HG03469 (cell line): ENCODE measurements around the gene TAMM41.
"Not testable (repeated sequence)": the region's sequence is repeated elsewhere in the genome, so short reads cannot be mapped to it uniquely, and the experiment has no call there.

Source experiments
- ATAC-seq: cut with Tn5 transposase; IDR thresholded peaks from one replicate; pipeline ENCODE4 v1.9.1; 2021; ENCODE audit warnings: mild to moderate bottlenecking, moderate library complexity, moderate number of reproducible peaks; ENCODE audit not compliant: unreplicated experiment

Gene TAMM41, protein sequence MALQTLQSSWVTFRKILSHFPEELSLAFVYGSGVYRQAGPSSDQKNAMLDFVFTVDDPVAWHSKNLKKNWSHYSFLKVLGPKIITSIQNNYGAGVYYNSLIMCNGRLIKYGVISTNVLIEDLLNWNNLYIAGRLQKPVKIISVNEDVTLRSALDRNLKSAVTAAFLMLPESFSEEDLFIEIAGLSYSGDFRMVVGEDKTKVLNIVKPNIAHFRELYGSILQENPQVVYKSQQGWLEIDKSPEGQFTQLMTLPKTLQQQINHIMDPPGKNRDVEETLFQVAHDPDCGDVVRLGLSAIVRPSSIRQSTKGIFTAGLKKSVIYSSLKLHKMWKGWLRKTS

DNA sequence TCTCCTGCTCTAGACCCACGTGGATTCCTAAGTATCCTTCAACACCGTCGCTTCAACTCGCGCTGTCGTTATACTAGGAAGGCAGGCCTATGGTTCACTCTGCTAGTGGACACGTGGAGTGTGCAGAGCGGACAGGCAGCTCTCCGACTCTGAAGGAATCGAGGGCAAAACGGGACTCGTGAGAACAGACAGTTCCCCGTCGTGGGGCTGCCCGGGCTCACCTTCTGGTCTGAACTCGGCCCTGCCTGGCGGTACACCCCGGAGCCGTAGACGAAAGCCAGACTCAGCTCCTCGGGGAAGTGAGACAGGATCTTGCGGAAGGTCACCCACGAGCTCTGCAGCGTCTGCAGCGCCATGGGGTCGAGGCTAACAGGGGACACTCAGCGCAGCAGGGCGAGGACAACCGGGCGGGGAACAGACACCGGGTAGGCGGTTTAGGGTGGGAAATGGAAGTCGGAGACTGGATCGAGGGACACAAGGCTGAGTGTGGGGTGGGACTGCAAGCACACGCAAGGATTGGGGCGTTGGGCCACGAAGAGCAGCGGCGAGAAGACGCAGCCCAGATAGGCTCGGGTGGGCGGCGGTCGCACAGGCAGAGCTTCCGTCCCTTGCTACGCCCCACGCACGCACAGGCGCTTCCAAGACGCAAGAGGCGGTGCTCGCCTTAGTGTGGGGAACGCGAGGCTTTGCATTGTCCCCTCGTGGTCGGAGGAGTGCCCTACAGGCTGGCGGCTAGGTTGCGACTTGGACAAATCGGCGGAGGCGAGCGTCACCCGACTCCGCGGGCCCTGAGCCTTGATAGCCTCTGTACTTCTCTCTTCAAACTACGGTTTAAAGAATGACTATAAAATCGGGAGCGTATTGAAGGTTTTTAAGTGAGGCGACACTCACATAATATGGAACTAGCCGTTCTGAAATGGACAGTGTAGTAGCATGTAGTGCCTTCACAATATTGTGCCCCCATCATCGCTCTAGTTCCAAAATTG, at the start of gene TAMM41:
Gene TAMM41 (minus strand): TSS at position 605 of the 986 bp plus-strand sequence. CDS start 249 bp downstream, at position 356.
- ATAC-seq, result peak; percentile 99

DNA sequence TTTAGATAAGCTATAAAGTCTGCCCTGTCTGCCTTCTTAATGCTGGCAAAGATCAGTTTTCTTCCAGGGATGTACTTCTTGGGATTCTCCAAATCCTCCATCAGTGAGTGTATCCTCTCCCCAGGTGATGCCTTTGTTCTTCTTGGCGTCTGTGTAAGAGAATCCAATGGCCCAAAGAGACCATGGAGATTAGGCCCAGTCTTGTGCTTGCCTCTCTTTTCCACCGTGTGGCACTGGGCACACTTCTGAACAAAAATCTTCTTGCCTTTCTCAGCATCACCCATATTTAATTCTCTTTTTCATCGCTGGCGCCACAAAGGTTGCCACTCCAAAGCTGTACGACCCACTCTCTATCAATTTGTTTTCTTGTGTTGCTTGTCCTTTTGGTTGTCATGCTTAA, 32.2 kb upstream of the TAMM41 start:
- ATAC-seq, result no peak

DNA sequence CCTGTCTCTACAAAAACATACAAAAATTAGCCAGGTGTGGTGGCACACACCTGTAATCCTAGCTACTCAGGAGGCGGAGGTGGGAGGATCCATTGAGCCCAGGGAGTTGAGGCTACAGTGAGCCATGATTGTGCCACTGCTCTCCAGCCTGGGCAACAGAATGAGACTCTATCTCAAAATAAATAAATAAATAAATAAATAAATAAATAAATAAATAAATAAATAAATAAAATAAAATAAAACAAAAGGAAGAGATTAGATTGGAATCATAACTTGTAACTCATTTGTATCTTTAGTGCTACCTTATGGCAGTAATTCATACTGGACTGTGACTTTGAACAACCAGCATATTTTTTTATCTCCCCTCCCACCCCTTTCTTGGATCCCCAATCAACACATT, 28.0 kb upstream of the TAMM41 start:
- ATAC-seq, result not testable (repeated sequence)

DNA sequence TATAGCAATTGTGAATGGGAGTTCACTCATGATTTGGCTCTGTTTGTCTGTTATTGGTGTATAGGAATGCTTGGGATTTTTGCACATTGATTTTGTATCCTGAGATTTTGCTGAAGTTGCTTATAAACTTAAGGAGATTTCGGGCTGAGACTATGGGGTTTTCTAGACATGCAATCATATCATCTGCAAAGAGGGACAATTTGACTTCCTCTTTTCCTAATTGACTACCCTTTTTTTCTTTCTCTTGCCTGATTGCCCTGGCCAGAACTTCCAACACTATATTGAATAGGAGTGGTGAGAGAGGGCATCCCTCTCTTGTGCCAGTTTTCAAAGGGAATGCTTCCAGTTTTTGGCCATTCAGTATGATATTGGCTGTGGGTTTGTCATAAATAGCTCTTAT, 17.1 kb upstream of the TAMM41 start:
- ATAC-seq, result not testable (repeated sequence)

DNA sequence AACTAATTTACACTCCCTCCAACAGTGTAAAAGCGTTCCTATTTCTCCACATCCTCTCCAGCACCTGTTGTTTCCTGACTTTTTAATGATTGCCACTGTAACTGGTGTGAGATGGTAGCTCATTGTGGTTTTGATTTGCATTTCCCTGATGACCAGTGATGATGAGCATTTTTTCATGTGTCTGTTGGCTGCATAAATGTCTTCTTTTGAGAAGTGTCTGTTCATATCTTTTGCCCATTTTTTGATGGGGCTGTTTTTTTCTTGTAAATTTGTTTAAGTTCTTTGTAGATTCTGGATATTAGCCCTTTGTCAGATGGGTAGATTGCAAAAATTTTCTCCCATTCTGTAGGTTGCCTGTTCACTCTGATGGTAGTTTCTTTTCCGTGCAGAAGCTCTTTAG, 15.9 kb upstream of the TAMM41 start:
- not testable (repeated sequence) for ATAC-seq

DNA sequence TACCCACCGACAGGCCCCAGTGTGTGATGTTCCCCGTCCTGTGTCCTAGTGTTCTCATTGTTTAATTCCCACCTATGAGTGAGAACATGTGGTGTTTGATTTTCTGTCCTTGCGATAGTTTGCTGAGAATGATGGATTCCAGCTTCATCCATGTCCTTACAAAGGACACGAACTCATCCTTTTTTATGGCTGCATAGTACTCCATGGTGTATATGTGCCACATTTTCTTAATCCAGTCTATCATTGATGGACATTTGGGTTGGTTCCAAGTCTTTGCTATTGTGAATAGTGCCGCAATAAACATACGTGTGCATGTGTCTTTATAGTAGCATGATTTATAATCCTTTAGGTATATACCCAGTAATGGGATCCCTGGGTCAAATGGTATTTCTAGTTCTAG, 15.5 kb upstream of the TAMM41 start:
- not testable (repeated sequence) for ATAC-seq

DNA sequence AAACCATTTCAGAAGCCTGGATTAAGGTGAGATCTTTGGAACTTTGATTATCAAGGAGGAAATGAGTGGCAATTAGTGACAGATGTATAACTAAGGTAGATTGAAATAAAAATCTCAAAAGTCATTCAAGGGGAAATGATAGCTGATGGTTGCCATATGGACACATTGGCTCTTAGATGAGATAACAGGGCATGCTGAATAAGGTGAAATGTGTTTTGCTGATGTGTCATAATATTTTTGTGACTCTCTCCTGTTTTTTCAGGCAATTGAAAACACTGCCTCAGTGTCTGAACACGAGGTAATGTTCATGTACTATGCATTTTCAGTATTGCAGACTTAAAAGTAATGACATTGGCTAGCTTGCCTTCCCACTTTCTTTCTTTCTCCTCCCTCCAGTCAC, 13.5 kb upstream of the TAMM41 start:
- ATAC-seq, result not testable (repeated sequence)

DNA sequence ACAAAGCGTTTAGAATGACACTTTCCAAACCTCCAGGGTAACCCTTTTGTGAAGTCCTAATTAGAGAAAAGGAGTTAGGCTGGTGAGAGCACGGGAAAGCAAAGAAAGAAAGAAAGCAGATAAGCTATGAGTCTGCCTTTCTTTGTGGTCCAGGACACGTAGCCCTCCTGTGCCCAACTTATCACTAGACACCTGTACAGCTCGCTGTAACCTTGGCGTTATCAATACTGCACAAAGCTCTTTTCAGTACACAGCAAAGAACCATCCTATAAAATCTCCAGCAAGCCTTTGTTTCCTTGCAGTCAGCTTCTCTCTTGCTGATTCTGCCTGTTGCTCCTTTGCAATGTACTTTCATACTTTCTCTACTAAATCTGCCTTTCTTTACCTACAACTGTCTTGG, 6.8 kb upstream of the TAMM41 start:
- ATAC-seq, result no peak

DNA sequence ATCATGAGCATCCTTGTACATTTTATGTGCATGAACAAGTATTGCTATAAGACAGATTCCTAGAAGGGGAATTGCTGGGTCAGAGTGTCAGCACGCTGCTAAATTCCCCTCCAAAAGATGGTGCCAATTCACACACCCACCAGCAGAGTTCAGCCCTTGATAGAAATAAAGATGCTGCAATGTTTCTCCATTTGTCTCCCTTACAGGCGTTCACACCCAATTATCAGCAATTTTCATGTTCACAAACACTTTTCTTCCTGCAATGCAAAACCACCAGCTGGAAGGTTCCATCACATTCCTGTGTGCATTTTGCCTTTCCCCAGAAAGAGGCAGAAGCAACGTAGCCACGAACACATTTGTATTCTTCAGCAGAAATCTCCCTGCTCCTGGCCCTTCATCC, 3.3 kb upstream of the TAMM41 start:
- no peak for ATAC-seq

DNA sequence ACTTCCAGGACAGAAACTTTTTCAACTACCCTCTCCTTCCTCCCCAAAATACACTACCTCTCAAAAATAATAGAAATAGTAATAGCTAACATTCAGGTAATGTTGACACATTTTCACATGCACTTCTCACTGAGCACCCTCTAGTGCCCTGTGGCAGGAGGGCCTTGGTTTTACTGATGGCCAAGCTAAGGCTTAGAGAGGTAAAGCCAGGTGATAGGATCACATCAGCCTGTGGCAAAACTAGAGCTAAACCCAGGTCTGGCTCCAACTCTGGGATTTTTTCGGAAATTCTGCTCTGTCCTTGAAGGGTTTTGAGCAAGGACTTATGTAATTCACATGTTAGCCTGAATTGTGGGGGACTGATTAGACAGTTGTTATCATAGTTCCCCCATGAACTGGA, 922 bp upstream of the TAMM41 start:
- ATAC-seq, result no peak

DNA sequence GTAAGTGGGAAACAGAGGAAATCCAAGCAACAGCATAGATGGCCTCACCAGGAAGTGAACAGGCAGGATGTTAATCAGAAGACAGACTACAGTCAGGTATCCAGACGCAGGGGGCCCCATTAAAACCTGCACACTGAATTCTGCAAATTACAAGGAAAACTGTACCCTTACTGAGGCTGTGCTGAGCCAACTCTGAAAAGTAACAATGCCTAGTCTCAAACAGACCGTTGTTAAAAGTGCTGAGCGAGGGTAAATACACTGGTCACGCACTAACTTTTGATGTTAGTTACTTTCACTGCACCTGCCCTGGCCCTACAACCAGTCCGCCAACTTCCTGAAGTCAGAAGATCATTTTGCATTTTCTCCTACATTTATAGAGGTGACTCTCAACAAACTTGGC, 1.0 kb downstream of the TAMM41 start:
- no peak for ATAC-seq

DNA sequence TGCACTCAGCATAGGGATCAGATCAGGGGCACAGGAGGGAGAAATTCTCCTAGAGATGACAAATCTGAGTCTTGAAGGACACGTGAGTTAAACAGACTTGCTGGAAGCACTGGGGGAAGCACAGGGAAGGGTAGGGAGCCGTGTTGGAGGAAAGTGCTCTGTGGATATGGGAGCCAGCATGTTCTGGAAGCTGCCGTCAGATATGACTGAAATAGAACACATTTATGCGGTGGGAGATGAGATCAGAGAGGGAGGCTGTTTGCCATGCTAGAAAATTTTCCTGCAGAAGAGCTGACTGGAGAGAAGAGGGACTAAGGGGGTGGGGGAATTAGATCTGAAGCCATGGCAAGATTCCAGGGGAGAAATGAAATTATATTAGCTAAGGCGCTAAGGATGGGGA, 1.8 kb downstream of the TAMM41 start:
- no peak for ATAC-seq

DNA sequence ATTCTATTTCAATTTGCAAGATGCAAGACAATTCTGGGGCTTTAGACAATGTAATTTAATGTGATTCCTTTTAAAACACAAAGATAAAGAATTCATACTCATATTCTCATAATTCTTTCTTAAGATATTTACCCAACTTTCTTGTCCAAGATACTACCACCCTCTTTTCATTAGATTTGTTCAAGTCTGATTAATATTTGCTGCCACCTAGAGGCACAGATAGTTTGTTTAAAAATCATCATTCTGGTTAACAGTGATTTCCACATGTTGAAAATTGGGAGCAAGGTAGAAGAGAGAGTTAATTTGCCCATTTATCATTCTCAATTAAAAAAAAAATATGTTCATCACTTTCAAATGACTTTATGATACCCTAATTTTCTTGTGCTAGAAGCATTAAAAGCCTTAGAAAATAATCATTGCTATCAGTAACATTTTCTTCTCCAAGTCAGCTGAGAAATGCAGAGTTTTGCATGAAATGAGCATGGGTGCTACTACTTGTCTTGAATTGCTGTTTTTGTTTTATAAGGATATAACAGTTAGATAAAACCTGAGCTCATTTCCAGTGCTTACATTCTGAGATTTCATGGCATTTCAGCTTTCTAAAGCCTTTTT, 11.6 kb downstream of the TAMM41 start:
- ATAC-seq, result no peak

DNA sequence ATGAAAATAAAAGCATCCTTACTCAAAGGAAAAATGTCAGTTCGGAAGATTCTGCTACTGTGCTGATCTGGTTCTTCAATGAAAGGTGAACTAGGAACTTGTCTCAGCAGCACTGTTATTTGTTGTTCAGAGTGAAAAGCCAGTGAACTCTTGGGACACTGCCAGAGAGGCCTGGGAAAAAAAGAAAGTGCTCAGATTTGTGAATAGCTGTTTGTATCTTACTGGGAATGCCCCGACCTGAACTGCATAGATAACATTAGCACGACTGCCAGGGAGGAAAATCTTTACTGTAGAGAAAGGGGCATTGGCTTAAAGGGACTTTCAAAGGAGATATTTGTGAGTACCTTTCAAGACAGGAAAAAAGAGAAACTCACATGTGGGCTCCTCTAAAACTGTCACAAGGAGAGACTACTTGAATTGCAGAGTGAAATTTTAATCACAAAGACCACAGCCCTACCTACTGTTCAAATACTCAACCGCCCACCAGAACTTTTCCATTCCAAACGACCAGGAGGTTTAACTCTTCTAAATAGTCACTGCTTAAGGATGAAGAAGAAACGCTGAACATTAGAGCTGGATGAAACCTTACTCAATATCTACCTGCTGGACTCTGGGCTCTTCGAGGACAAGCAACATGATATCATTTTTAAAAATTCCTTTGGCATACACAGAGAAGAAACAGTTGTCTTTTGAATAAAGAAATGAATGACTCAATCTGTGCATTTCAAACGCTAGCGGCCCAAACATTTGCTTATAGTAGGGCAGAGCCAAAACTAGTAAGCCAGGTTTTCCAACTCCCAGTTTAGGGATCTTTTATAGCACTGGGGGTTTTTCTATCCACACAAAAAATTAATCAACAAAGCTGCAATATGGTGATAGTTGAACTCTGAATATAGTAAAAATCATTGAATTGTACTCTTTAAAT, 13.4 kb downstream of the TAMM41 start:
- no peak for ATAC-seq

DNA sequence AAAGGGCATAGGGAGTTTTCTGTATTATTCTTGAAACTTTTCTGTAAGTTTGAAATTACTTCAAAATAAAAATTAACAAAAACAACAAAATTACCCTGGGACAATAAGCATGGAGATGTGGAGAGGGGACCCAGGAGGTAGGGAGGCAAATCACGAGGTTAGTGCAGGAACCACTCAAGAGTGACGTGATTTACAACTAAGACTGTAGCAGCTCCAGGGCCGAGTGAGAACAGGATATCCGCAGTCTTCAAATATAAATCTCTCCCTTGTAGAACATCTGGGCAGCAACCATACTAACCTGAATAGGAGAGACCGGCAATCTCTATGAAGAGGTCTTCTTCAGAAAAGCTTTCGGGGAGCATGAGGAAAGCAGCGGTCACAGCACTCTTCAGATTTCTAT, 17.3 kb downstream of the TAMM41 start:
- ATAC-seq, result no peak

DNA sequence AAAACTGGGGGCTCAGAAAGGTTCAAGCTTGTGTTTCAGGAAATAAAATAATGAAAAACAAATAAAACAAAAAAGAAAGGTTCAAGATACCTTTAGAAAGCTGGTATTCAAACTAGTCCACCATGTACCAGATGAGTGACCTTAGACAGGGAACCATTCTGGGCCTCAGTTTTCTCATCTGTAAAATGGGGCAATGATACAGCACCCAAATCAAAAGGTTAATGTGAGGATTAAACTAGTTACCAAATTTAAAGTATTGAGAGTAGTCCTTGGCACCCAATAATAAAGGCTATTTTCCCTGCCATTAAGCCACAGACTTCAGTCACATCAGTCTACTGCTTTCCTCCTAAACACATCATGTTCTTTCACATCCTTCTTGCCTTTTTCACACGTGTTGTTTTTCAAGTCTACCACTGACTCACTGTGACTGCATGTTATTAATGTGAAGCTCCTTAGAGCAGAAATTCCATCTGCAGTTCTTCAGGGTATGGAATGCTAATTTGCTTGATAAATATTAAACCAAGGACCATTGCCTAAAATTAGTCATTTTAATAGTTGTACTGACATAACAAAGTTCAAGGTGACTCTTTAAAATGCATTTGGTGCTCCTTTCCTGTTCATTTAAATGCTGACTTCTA, 19.9 kb downstream of the TAMM41 start:
- ATAC-seq, result no peak

DNA sequence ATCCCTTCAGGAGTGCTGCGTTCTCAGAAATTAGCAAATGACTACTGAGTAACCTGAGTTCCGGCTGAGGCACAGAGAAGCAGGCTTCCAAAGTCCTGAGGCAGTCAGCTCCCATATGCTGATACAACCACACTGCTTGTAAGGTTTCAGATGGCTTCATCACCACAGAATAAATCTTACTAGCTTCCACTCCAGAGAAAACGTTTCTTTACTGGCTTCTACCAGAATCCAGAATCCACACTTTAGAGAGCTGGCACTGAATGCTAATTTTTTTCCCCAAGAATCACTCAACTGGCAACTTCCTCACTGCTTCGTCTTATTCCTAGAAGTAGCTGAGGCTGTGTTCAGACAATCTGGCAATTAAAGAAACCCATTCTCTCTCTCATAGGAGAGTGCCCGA, 21.4 kb downstream of the TAMM41 start:
- no peak for ATAC-seq

DNA sequence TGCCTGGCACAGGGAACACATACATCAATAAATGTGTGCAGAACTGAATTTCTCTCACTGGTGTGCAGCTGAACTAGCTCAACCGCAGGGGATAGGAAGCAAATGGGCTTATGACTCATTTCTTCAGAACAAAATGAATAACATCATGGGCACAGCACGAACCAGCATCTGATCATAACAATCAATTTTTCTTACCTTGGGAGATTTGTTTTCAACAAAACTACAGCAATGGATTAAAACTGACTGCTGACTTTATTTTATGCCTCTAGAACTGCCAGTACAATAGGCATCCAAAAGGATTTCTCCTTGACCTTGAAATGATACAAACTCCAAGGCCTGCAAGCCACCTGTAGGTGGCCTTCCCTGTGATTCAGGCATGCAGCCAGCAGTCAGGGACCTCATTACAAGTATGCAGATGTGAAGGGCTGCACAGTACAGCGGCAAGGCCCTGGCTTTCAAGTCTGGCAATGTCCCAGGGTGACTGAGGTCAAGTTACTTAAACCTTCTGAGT, 26.1 kb downstream of the TAMM41 start:
- no peak for ATAC-seq

DNA sequence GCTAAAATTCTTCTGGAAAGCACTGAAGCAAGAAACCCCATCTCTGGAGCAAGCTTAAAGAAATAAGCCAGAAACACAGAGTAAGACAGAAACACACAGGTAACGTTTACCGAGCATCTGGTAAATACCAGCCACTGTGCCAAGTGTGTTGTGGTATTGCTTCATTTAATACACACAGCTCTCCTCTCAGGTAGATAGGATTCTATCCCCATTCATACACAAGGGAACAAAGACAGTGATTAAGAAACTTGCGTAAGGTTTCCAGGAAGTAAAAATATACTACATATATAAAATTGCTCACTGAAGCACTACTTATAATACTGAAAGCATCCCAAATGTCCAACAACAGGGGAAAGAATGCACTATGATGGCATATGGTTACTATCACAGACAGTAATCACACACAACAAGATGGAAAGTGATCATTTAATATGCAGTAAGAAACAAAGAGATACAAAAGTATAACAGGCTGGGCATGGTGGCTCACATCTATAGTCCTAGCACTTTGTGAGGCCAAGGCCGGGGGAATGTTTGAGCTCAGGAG, 27.5 kb downstream of the TAMM41 start:
- ATAC-seq, result no peak
